GM12878 (cell line): ENCODE results near the gene CAMTA1. TPM values are rescaled to one million over a fixed set of nuclear protein-coding genes. Genes with fewer than 3 reads are reported as not detected.

Experiments
- ATAC-seq: fragments of 200-7000 bp; cut with Tn5 transposase; 3 replicates; pipeline ENCODE4 v1.9.1; 2020; ENCODE audit warnings: mild to moderate bottlenecking, moderate library complexity
- BruUV-seq: library from RNA; stranded (reverse); fragments of 400-500 nt; replicated peaks from 2 replicates; lab custom pipeline; 2021; lab: Mats Ljungman, UMichigan
- CTCF ChIA-PET: fragments of 300-600 bp; sonication (Branson Sonifier 250); formaldehyde crosslinking; extraction: SDS; loops from one replicate; lab custom pipeline; 2021; ENCODE audit warnings: inconsistent platforms; lab: Yijun Ruan, JAX
- POLR2A ChIA-PET: fragments of 350-600 bp; formaldehyde crosslinking; extraction: SDS; loops from one replicate; lab custom pipeline; 2021; ENCODE audit warnings: inconsistent platforms; lab: Charles Lee
- RAD21 ChIA-PET: fragments of 300-600 bp; sonication (Branson Sonifier 250); formaldehyde crosslinking; loops from one replicate; lab custom pipeline; 2023; ENCODE audit warnings: antibody characterized with exemption; ENCODE audit not compliant: unreplicated experiment; lab: Charles Lee
- SMC1A ChIA-PET: fragments of 300-600 bp; sonication (Branson Sonifier 250); formaldehyde crosslinking; loops from one replicate; lab custom pipeline; 2023; ENCODE audit not compliant: unreplicated experiment, uncharacterized antibody; lab: Charles Lee
- DNase-seq: peaks from one replicate; pipeline ENCODE4 v3.0.0-alpha.2; 2011; ENCODE audit warnings: low read depth, low spot score
- FAIRE-seq: peaks from 3 replicates; lab custom pipeline; 2011; peaks lifted over from hg19 to GRCh38; lab: Jason Lieb, UNC
- H2AFZ ChIP-seq: 2 replicates; pipeline ENCODE4 v1.6.0; 2011; ENCODE audit warnings: low read depth, low read length, control low read depth; ENCODE audit not compliant: control insufficient read depth
- H3K27ac ChIP-seq: 2 replicates; pipeline ENCODE4 v1.5.1; 2011; ENCODE audit warnings: control low read depth; ENCODE audit not compliant: control insufficient read depth, insufficient read depth
- H3K27me3 ChIP-seq, 2 experiments: replicated peaks in 1 of 2; 2 replicates each; pipeline versions ENCODE4 v1.6.0 to v1.6.1; 2011; ENCODE audit warnings: low read length in 1 of 2; ENCODE audit not compliant: control insufficient read depth in 2 of 2, insufficient read depth in 2 of 2
- H3K36me3 ChIP-seq, 2 experiments: 2 replicates each; pipeline ENCODE4 v1.5.1; 2011; ENCODE audit warnings: low read length in 1 of 2; ENCODE audit not compliant: control insufficient read depth in 2 of 2, insufficient read depth in 2 of 2
- H3K4me1 ChIP-seq: 2 replicates; pipeline ENCODE4 v1.6.1; 2011; ENCODE audit warnings: mild to moderate bottlenecking, low read length, moderate library complexity, mixed read lengths; ENCODE audit not compliant: control insufficient read depth, insufficient read depth
- H3K4me2 ChIP-seq: 2 replicates; pipeline ENCODE4 v1.6.0; 2011; ENCODE audit warnings: control low read depth; ENCODE audit not compliant: control insufficient read depth, insufficient read depth
- H3K4me3 ChIP-seq: fragments of 200-600 bp; sonication (generic); 2 replicates; pipeline ENCODE4 v1.5.1; 2016
- H3K79me2 ChIP-seq: 2 replicates; pipeline ENCODE4 v1.6.0; 2011; ENCODE audit warnings: low read length; ENCODE audit not compliant: control insufficient read depth, insufficient read depth
- H3K9ac ChIP-seq: 2 replicates; pipeline ENCODE4 v1.8.0; 2011; ENCODE audit warnings: low read length, control low read depth, mixed read lengths; ENCODE audit not compliant: control insufficient read depth, insufficient read depth
- H3K9me3 ChIP-seq: replicated peaks from 3 replicates; pipeline ENCODE4 v1.5.1; 2011; ENCODE audit warnings: mild to moderate bottlenecking, low read length; ENCODE audit not compliant: control insufficient read depth, insufficient read depth
- H4K20me1 ChIP-seq: 2 replicates; pipeline ENCODE4 v1.6.0; 2011; ENCODE audit not compliant: control insufficient read depth, insufficient read depth
- ASH2L ChIP-seq: fragments of 300-600, 200-600 bp; sonication (generic); IDR thresholded peaks from 2 replicates; pipeline ENCODE4 v1.6.1; 2017; ENCODE audit warnings: low read depth, mild to moderate bottlenecking, borderline replicate concordance
- CHD4 ChIP-seq: fragments of 200-600 bp; sonication (generic); IDR thresholded peaks from 2 replicates; pipeline ENCODE4 v1.6.1; 2016; ENCODE audit warnings: mild to moderate bottlenecking
- DPF2 ChIP-seq: fragments of 450-650 bp; IDR thresholded peaks from 2 replicates; pipeline ENCODE4 v1.6.1; 2017; ENCODE audit warnings: mild to moderate bottlenecking
- HDGF ChIP-seq: fragments of 450-650 bp; IDR thresholded peaks from 2 replicates; pipeline ENCODE4 v1.6.1; 2016; ENCODE audit warnings: antibody characterized with exemption
- LARP7 ChIP-seq: fragments of 450-650 bp; IDR thresholded peaks from 2 replicates; pipeline ENCODE4 v1.6.1; 2017; ENCODE audit warnings: mild to moderate bottlenecking
- MTA2 ChIP-seq: fragments of 450-650 bp; IDR thresholded peaks from 2 replicates; pipeline ENCODE4 v1.6.1; 2016; ENCODE audit warnings: low read depth, mild to moderate bottlenecking, moderate library complexity
- PAX5 ChIP-seq: IDR thresholded peaks from 2 replicates; pipeline ENCODE4 v1.6.1; 2011; ENCODE audit warnings: low read depth, low read length, borderline replicate concordance
- POLR2AphosphoS5 ChIP-seq: IDR thresholded peaks from 2 replicates; pipeline ENCODE4 v1.6.1; 2011; ENCODE audit warnings: mild to moderate bottlenecking, low read length, inconsistent platforms
- RAD21 ChIP-seq: IDR thresholded peaks from 2 replicates; pipeline ENCODE4 v1.6.1; 2011; ENCODE audit warnings: mild to moderate bottlenecking, low read depth, low read length, moderate library complexity; ENCODE audit not compliant: insufficient read depth
- SPI1 ChIP-seq: IDR thresholded peaks from 2 replicates; pipeline ENCODE4 v1.6.1; 2011; ENCODE audit warnings: low read depth, mild to moderate bottlenecking, low read length, moderate library complexity, borderline replicate concordance; ENCODE audit not compliant: insufficient read depth
- SUPT20H ChIP-seq: IDR thresholded peaks from 2 replicates; pipeline ENCODE4 v1.6.1; 2011; ENCODE audit warnings: low read depth, mild to moderate bottlenecking, low read length, moderate library complexity, borderline replicate concordance; ENCODE audit not compliant: control insufficient read depth
- TCF12 ChIP-seq: IDR thresholded peaks from 2 replicates; pipeline ENCODE4 v1.6.1; 2011; ENCODE audit warnings: low read depth, mild to moderate bottlenecking, low read length
- TCF7 ChIP-seq: IDR thresholded peaks from 2 replicates; pipeline ENCODE4 v1.6.1; 2014; ENCODE audit warnings: antibody characterized with exemption, borderline replicate concordance
- WRNIP1 ChIP-seq: IDR thresholded peaks from 2 replicates; pipeline ENCODE4 v1.6.1; 2011; ENCODE audit warnings: low read depth, low read length, improper control_type of control experiment, borderline replicate concordance
- ZZZ3 ChIP-seq: IDR thresholded peaks from 2 replicates; pipeline ENCODE4 v1.6.1; 2011; ENCODE audit warnings: low read depth; ENCODE audit not compliant: control insufficient read depth, insufficient read length
- WGBS: methylation state at CpG from one replicate; pipeline ENCODE4 v1.1.6; 2016; ENCODE audit warnings: low lambda C conversion rate; ENCODE audit not compliant: insufficient replicate concordance, insufficient coverage; ENCODE audit errors: missing lambda C conversion rate; 5-methylcytosine and 5-hydroxymethylcytosine counted together
- in situ Hi-C: fragments of 300-500 bp; cut with MboI; formaldehyde crosslinking; loops from 9 replicates; pipeline ENCODE4 v1.14.3; 2018; ENCODE audit warnings: mixed read lengths
- intact Hi-C: fragments of 100-400 bp; cut with micrococcal nuclease; formaldehyde crosslinking; loops from one replicate; pipeline ENCODE4 v1.14.2; 2022; ENCODE audit not compliant: unreplicated experiment
- polyA plus RNA-seq, 11 experiments: library from polyadenylated mRNA; depleted of rRNA in 4 of 11; unstranded in 6 of 11; stranded (reverse) in 5 of 11; fragments of >200 nt; fragmentation: Nextera tagmentation in 4 of 11; fragmentation: Illumina TruSeq in 1 of 11; extraction: Ambion mirVana in 4 of 11; extraction: Trizol in 1 of 11; gene quantifications; 1 replicate in 1 of 11; 2 replicates in 10 of 11; pipeline versions ENCODE4 v1.2.1 to v1.2.3, GENCODE V29; 2011 to 2016; ENCODE audit warnings: inconsistent platforms in 2 of 11, missing spikeins in 2 of 11, low read depth in 1 of 11
- total RNA-seq, 4 experiments: library from RNA; depleted of rRNA in 3 of 4; stranded (reverse); fragments of >200 nt in 3 of 4; fragmentation: Illumina TruSeq in 1 of 4; extraction: Trizol in 1 of 4; gene quantifications; 2 replicates each; pipeline versions ENCODE4 v1.2.1 to v1.2.3, GENCODE V29; 2013 to 2021
- TF ChIP-seq, protein P1 (sequence below): fragments of 450-650 bp; IDR thresholded peaks from 2 replicates; pipeline ENCODE4 v1.6.1; 2016; ENCODE audit warnings: mild to moderate bottlenecking
- TF ChIP-seq, protein P2 (sequence below): fragments of 450-650 bp; conservative IDR thresholded peaks from 2 replicates; pipeline ENCODE4 v1.6.1; 2017; ENCODE audit warnings: mild to moderate bottlenecking, moderate library complexity
- TF ChIP-seq, protein P3 (sequence below): fragments of 450-650 bp; formaldehyde crosslinking; IDR thresholded peaks from 2 replicates; pipeline ENCODE4 v1.5.0; 2022; ENCODE audit warnings: mild to moderate bottlenecking, missing genetic modification characterization

CAMTA1 gene
- total and polyA plus RNA-seq, 10 of the 15 experiments (the other 5 are each of a cell fraction or from before 2014, with no cell fraction given) = 37.7 to 148 (median 76.4) TPM

DNA sequence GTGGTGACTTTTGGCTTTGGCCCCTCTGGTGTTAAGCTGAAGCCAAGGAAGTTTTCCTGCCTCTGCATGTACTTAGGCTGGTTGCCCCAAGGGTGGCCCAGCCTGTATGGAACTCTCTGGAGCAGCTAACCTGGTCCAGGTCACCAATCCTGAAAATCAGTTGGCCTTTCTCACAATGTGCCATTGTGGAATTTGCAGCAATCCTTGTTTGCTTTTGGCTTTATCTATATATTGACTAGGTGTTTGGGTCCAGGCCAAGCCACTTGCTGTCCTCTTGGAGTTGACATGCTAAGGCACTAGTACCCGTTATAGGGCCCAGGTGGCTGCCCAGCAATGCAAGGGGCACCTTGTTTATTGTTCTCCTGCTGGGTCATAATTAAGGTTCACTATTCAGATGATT is 124.6 kb downstream of the CAMTA1 start:
- no peak for DNase-seq
- H3K27me3 ChIP-seq = no peaks in the 10 kb centered on the region; a peak in 2 of 4 replicates
- BruUV-seq = no TSS peak
- no peaks in the 10 kb centered on the region for H3K36me3 ChIP-seq
- no peak overlapping the region for H3K27ac ChIP-seq
- H3K4me3 ChIP-seq = no peak overlapping the region
- FAIRE-seq = no peak
- no peak overlapping the region for H3K4me2 ChIP-seq
- SMC1A ChIA-PET = no interaction called here
- H4K20me1 ChIP-seq = no peaks in the 10 kb centered on the region
- H3K9ac ChIP-seq = no peak overlapping the region
- RAD21 ChIA-PET = no interaction called here
- H3K9me3 ChIP-seq = no peaks in the 10 kb centered on the region; the same call in 2 of the 3 replicates
- POLR2A ChIA-PET = interaction anchor here (0.6 kb wide), 1 partner anchor 809 kb away, joined by 3 read pairs; no protein-coding TSS in a partner anchor
- H3K4me1 ChIP-seq = no peaks in the 10 kb centered on the region
- in situ Hi-C loops (no loop called here), intact Hi-C loops (no loop called here)
- CTCF ChIA-PET = no interaction called here
- no peaks in the 10 kb centered on the region for H3K79me2 ChIP-seq
- H2AFZ ChIP-seq = no peak overlapping the region
- WGBS = 32% methylated on average over 1 of the region's 1 CpG
- no peak for ATAC-seq
- TF ChIP-seq TCF12 (no peak), WRNIP1 (no peak), MTA2 (no peak), CHD4 (no peak), RAD21 (no peak), DPF2 (no peak), TCF7 (no peak), SUPT20H (no peak), ASH2L (no peak), SPI1 (no peak), HDGF (no peak), POLR2AphosphoS5 (no peak), PAX5 (no peak), LARP7 (no peak), ZZZ3 (no peak)
- TF ChIP-seq, protein P1, sequence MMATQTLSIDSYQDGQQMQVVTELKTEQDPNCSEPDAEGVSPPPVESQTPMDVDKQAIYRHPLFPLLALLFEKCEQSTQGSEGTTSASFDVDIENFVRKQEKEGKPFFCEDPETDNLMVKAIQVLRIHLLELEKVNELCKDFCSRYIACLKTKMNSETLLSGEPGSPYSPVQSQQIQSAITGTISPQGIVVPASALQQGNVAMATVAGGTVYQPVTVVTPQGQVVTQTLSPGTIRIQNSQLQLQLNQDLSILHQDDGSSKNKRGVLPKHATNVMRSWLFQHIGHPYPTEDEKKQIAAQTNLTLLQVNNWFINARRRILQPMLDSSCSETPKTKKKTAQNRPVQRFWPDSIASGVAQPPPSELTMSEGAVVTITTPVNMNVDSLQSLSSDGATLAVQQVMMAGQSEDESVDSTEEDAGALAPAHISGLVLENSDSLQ = no peak
- TF ChIP-seq, protein P2, sequence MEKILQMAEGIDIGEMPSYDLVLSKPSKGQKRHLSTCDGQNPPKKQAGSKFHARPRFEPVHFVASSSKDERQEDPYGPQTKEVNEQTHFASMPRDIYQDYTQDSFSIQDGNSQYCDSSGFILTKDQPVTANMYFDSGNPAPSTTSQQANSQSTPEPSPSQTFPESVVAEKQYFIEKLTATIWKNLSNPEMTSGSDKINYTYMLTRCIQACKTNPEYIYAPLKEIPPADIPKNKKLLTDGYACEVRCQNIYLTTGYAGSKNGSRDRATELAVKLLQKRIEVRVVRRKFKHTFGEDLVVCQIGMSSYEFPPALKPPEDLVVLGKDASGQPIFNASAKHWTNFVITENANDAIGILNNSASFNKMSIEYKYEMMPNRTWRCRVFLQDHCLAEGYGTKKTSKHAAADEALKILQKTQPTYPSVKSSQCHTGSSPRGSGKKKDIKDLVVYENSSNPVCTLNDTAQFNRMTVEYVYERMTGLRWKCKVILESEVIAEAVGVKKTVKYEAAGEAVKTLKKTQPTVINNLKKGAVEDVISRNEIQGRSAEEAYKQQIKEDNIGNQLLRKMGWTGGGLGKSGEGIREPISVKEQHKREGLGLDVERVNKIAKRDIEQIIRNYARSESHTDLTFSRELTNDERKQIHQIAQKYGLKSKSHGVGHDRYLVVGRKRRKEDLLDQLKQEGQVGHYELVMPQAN = no peak
- TF ChIP-seq, protein P3, sequence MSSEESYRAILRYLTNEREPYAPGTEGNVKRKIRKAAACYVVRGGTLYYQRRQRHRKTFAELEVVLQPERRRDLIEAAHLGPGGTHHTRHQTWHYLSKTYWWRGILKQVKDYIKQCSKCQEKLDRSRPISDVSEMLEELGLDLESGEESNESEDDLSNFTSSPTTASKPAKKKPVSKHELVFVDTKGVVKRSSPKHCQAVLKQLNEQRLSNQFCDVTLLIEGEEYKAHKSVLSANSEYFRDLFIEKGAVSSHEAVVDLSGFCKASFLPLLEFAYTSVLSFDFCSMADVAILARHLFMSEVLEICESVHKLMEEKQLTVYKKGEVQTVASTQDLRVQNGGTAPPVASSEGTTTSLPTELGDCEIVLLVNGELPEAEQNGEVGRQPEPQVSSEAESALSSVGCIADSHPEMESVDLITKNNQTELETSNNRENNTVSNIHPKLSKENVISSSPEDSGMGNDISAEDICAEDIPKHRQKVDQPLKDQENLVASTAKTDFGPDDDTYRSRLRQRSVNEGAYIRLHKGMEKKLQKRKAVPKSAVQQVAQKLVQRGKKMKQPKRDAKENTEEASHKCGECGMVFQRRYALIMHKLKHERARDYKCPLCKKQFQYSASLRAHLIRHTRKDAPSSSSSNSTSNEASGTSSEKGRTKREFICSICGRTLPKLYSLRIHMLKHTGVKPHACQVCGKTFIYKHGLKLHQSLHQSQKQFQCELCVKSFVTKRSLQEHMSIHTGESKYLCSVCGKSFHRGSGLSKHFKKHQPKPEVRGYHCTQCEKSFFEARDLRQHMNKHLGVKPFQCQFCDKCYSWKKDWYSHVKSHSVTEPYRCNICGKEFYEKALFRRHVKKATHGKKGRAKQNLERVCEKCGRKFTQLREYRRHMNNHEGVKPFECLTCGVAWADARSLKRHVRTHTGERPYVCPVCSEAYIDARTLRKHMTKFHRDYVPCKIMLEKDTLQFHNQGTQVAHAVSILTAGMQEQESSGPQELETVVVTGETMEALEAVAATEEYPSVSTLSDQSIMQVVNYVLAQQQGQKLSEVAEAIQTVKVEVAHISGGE (CRISPR knock-in tag) = no peak
